HG03159 (cell line): Measurements from ENCODE around the gene CEMP1.

Experiments used
- ATAC-seq: cut with Tn5 transposase; IDR thresholded peaks from one replicate; pipeline ENCODE4 v1.9.1; 2021; ENCODE audit warnings: mild to moderate bottlenecking, moderate library complexity; ENCODE audit not compliant: unreplicated experiment

Gene CEMP1

GRCh38 chr16:2487903-2488531 is 43.2 kb downstream of the CEMP1 start:
- no peak for ATAC-seq

GRCh38 chr16:2487517-2487842 is 43.7 kb downstream of the CEMP1 start:
- no peak for ATAC-seq

- peak; percentile 46 for ATAC-seq
Observed at GRCh38 chr16:2486645-2487516, 44.3 kb downstream of the CEMP1 start.

- ATAC-seq = no peak
Observed at GRCh38 chr16:2485811-2486507, 45.2 kb downstream of the CEMP1 start.

- ATAC-seq = no peak
Observed at GRCh38 chr16:2484898-2485508, 46.2 kb downstream of the CEMP1 start.

- ATAC-seq = no peak
Observed at GRCh38 chr16:2483939-2484897, 47.0 kb downstream of the CEMP1 start.

- no peak for ATAC-seq
Observed at GRCh38 chr16:2482708-2483534, 48.3 kb downstream of the CEMP1 start.

GRCh38 chr16:2482249-2482648 is 49.0 kb downstream of the CEMP1 start:
- ATAC-seq = no peak

- no peak for ATAC-seq
Observed at GRCh38 chr16:2481676-2482075, 49.5 kb downstream of the CEMP1 start.

- no peak for ATAC-seq
Observed at GRCh38 chr16:2480948-2481347, 50.3 kb downstream of the CEMP1 start.
